HEK293 (cell line): ENCODE results near the gene PTPRN.

ENCODE experiments used
- BCL11B ChIP-seq: fragments of 450-650 bp; formaldehyde crosslinking; IDR thresholded peaks from 2 replicates; pipeline ENCODE4 v1.5.1; 2016; ENCODE audit warnings: low read depth, missing biosample characterization, missing genetic modification characterization
- BCL6B ChIP-seq: fragments of 450-650 bp; formaldehyde crosslinking; IDR thresholded peaks from 2 replicates; pipeline ENCODE4 v1.5.1; 2017; ENCODE audit warnings: missing biosample characterization, missing genetic modification characterization
- CTCF ChIP-seq: fragments of 450-650 bp; formaldehyde crosslinking; IDR thresholded peaks from 2 replicates; pipeline ENCODE4 v1.5.1; 2016; ENCODE audit warnings: missing biosample characterization, missing genetic modification characterization
- GFI1B ChIP-seq: fragments of 450-650 bp; formaldehyde crosslinking; IDR thresholded peaks from 2 replicates; pipeline ENCODE4 v1.5.1; 2016; ENCODE audit warnings: missing biosample characterization, missing genetic modification characterization
- PATZ1 ChIP-seq: fragments of 450-650 bp; formaldehyde crosslinking; IDR thresholded peaks from 2 replicates; pipeline ENCODE4 v1.5.1; 2016; ENCODE audit warnings: missing biosample characterization, missing genetic modification characterization
- PRDM4 ChIP-seq: fragments of 450-650 bp; formaldehyde crosslinking; IDR thresholded peaks from 2 replicates; pipeline ENCODE4 v1.5.1; 2017; ENCODE audit warnings: missing biosample characterization, missing genetic modification characterization
- RBAK ChIP-seq: fragments of 450-650 bp; formaldehyde crosslinking; IDR thresholded peaks from 2 replicates; pipeline ENCODE4 v1.5.1; 2016; ENCODE audit warnings: missing biosample characterization, missing genetic modification characterization
- TCF7L2 ChIP-seq: IDR thresholded peaks from 2 replicates; pipeline ENCODE4 v1.6.1; 2011; ENCODE audit warnings: low read depth, mild to moderate bottlenecking, inconsistent platforms, low read length, moderate library complexity, borderline replicate concordance
- YY2 ChIP-seq: fragments of 450-650 bp; formaldehyde crosslinking; IDR thresholded peaks from 2 replicates; pipeline ENCODE4 v1.5.1; 2016; ENCODE audit warnings: missing biosample characterization, missing genetic modification characterization
- ZBTB1 ChIP-seq: fragments of 450-650 bp; formaldehyde crosslinking; IDR thresholded peaks from 2 replicates; pipeline ENCODE4 v1.5.1; 2016; ENCODE audit warnings: missing biosample characterization, missing genetic modification characterization
- ZBTB26 ChIP-seq: fragments of 450-650 bp; formaldehyde crosslinking; optimal IDR thresholded peaks from 2 replicates; pipeline ENCODE3; 2016; ENCODE audit warnings: missing biosample characterization, mild to moderate bottlenecking, missing genetic modification characterization
- ZBTB6 ChIP-seq: fragments of 450-650 bp; formaldehyde crosslinking; IDR thresholded peaks from 2 replicates; pipeline ENCODE4 v1.5.1; 2017; ENCODE audit warnings: missing biosample characterization, missing genetic modification characterization
- ZFHX2 ChIP-seq: fragments of 450-650 bp; formaldehyde crosslinking; conservative IDR thresholded peaks from 2 replicates; pipeline ENCODE4 v1.5.1; 2016; ENCODE audit warnings: missing biosample characterization, missing genetic modification characterization
- ZNF121 ChIP-seq: fragments of 450-650 bp; formaldehyde crosslinking; IDR thresholded peaks from 2 replicates; pipeline ENCODE4 v1.5.1; 2016; ENCODE audit warnings: missing biosample characterization, missing genetic modification characterization
- ZNF146 ChIP-seq: fragments of 450-650 bp; formaldehyde crosslinking; IDR thresholded peaks from 2 replicates; pipeline ENCODE4 v1.5.1; 2016; ENCODE audit warnings: missing biosample characterization, missing genetic modification characterization
- ZNF157 ChIP-seq: fragments of 450-650 bp; formaldehyde crosslinking; IDR thresholded peaks from 2 replicates; pipeline ENCODE4 v1.5.1; 2016; ENCODE audit warnings: missing biosample characterization, missing genetic modification characterization
- ZNF175 ChIP-seq: fragments of 450-650 bp; formaldehyde crosslinking; IDR thresholded peaks from 2 replicates; pipeline ENCODE4 v1.5.1; 2016; ENCODE audit warnings: missing biosample characterization, missing genetic modification characterization
- ZNF211 ChIP-seq: fragments of 450-650 bp; formaldehyde crosslinking; IDR thresholded peaks from 2 replicates; pipeline ENCODE4 v1.5.1; 2016; ENCODE audit warnings: low read depth, missing biosample characterization, missing genetic modification characterization
- ZNF24 ChIP-seq: fragments of 450-650 bp; formaldehyde crosslinking; IDR thresholded peaks from 2 replicates; pipeline ENCODE4 v1.5.1; 2016; ENCODE audit warnings: missing biosample characterization, missing genetic modification characterization
- ZNF266 ChIP-seq: fragments of 450-650 bp; formaldehyde crosslinking; IDR thresholded peaks from 2 replicates; pipeline ENCODE4 v1.5.1; 2016; ENCODE audit warnings: missing biosample characterization, missing genetic modification characterization, low read depth
- ZNF433 ChIP-seq: fragments of 450-650 bp; formaldehyde crosslinking; IDR thresholded peaks from 2 replicates; pipeline ENCODE4 v1.5.1; 2016; ENCODE audit warnings: missing biosample characterization, missing genetic modification characterization, low read depth
- ZNF501 ChIP-seq: fragments of 450-650 bp; formaldehyde crosslinking; IDR thresholded peaks from 2 replicates; pipeline ENCODE4 v1.5.1; 2016; ENCODE audit warnings: missing biosample characterization, missing genetic modification characterization
- ZNF530 ChIP-seq: fragments of 450-650 bp; formaldehyde crosslinking; IDR thresholded peaks from 2 replicates; pipeline ENCODE4 v1.5.1; 2016; ENCODE audit warnings: low read depth, missing biosample characterization, missing genetic modification characterization
- ZNF704 ChIP-seq: fragments of 450-650 bp; formaldehyde crosslinking; IDR thresholded peaks from 2 replicates; pipeline ENCODE4 v1.5.1; 2016; ENCODE audit warnings: missing biosample characterization, missing genetic modification characterization
- ZNF776 ChIP-seq: fragments of 450-650 bp; formaldehyde crosslinking; IDR thresholded peaks from 2 replicates; pipeline ENCODE4 v1.5.0; 2017; ENCODE audit warnings: missing biosample characterization, missing genetic modification characterization, borderline replicate concordance
- ZNF792 ChIP-seq: fragments of 450-650 bp; formaldehyde crosslinking; IDR thresholded peaks from 2 replicates; pipeline ENCODE4 v1.5.1; 2016; ENCODE audit warnings: missing biosample characterization, missing genetic modification characterization
- ZNF837 ChIP-seq: fragments of 450-650 bp; formaldehyde crosslinking; IDR thresholded peaks from 2 replicates; pipeline ENCODE4 v1.5.1; 2016; ENCODE audit warnings: missing biosample characterization, missing genetic modification characterization

Gene PTPRN

GRCh38 chr2:219308142-219309101 is 779 bp downstream of the PTPRN start (continued):
- TF ChIP-seq ZNF157 (no peak), GFI1B (no peak), ZNF433 (tag by site-specific recombination) (no peak), ZFHX2 (tag by site-specific recombination) (peak; percentile 78), ZNF776 (tag by site-specific recombination) (no peak), TCF7L2 (no peak), ZNF266 (tag by site-specific recombination) (no peak), BCL11B (tag by site-specific recombination) (no peak), ZBTB1 (tag by site-specific recombination) (no peak), CTCF (tag by site-specific recombination) (no peak), ZNF792 (tag by site-specific recombination) (no peak), RBAK (tag by site-specific recombination) (no peak), ZBTB6 (tag by site-specific recombination) (no peak), ZBTB26 (tag by site-specific recombination) (peak; percentile 47), YY2 (tag by site-specific recombination) (no peak), ZNF530 (tag by site-specific recombination) (no peak), PRDM4 (tag by site-specific recombination) (no peak), ZNF704 (no peak), ZNF211 (tag by site-specific recombination) (no peak), ZNF501 (peak; percentile 41; the same call in 1 of the 2 replicates), PATZ1 (tag by site-specific recombination) (no peak; the same call in 1 of the 2 replicates), ZNF837 (tag by site-specific recombination) (no peak), ZNF24 (tag by site-specific recombination) (no peak), ZNF121 (tag by site-specific recombination) (no peak), ZNF175 (tag by site-specific recombination) (no peak), BCL6B (no peak), ZNF146 (tag by site-specific recombination) (no peak)
